ELR (cell line): ENCODE results near the gene NBPF11.
"Not testable (repeated sequence)": the region's sequence is repeated elsewhere in the genome, so short reads cannot be mapped to it uniquely, and the experiment has no call there.

ENCODE experiments used
- DNase-seq: peaks from one replicate; pipeline ENCODE4 v3.0.0-alpha.2; 2015; ENCODE audit warnings: low read depth

The NBPF11 gene

GRCh38 chr1:148150945-148151344 lies 1.1 kb downstream of the NBPF11 start:
- DNase-seq: peak; percentile 61

DNA sequence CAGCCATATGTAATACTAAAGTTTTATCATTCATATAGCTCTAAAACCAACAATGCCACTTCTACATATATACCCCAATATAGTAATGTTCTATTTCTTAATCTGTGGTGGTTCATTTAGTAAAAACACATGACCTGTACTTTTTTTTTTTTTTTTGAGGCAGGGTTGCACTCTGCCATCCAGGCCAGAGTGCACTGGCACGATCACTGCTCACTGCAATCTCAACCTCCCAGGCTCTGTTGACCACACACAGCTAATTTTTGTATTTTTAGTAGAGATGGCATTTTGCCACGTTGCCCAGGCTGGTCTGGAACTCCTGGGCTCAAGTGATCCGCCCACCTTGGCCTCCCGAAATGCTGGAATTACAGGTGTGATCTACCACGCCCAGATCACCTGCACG lies 2.1 kb downstream of the NBPF11 start:
- DNase-seq: not testable (repeated sequence)

GRCh38 chr1:148149050-148149815 lies 2.8 kb downstream of the NBPF11 start:
- not testable (repeated sequence) for DNase-seq

- DNase-seq: not testable (repeated sequence)
Measured at GRCh38 chr1:148147052-148147838, 4.8 kb downstream of the NBPF11 start.

DNA sequence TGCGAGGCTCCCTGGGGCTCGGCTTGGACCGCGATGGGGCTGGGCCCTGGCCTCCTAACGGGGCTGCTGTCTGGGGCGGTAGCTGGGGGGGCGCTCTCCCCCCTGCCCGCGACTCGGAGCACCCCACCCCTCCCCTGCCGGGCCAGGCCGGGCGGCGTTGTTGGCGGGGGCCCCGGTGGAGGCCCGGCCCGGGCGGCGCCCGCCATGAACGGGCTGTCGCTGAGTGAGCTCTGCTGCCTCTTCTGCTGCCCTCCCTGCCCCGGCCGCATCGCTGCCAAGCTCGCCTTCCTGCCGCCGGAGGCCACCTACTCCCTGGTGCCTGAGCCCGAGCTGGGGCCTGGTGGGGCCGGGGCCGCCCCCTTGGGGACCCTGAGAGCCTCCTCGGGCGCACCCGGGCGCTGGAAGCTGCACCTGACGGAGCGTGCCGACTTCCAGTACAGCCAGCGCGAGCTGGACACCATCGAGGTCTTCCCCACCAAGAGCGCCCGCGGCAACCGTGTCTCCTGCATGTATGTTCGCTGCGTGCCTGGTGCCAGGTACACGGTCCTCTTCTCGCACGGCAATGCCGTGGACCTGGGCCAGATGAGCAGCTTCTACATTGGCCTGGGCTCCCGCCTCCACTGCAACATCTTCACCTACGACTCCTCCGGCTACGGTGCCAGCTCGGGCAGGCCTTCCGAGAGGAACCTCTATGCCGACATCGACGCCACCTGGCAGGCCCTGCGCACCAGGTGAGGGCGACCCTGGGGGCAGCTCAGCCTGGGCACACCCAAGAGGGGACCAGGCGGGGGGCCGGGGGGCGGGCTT lies 5.7 kb downstream of the NBPF11 start:
- not testable (repeated sequence) for DNase-seq

DNA sequence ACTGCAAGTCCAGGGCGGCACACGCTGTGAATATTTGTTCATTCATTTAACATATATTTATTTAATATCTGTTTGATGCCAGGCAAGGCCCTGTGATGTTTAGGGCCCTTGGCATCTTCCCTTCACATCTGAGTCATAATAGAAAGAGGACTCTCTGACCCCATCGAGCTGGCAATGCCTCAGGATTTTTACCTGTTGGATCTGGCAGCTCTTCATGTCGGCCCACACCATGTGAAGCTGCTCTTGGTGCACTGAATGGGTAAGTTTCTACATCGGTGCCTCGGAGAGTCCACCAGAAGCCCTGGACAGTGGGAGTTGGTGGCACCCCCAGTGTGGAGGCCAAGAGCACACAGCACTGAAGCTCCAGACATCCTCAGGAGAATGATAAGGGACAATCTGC lies 8.9 kb downstream of the NBPF11 start:
- not testable (repeated sequence) for DNase-seq

- DNase-seq: not testable (repeated sequence)
Measured at GRCh38 chr1:148141936-148142335, 10.1 kb downstream of the NBPF11 start.

- not testable (repeated sequence) for DNase-seq
Measured at GRCh38 chr1:148138606-148139005, 13.5 kb downstream of the NBPF11 start.

DNA sequence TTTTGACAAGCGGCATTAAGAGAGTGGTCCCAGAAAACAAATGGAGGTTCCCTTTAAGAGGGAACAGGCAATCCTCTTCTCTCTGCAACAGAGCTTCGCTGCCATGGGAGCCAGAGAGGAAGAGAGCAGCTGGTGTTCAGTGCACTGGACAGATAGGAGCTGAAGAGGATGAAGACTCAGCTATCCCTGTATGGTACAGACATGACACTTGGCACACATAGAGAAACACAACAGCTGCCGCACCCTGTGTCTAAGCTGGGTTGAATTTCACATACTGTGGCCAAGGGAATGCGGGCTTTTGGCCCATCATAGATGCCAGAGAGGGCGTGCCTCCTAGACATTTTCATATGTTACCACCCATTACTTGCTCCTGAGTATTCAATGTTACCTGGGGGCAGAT lies 29.7 kb downstream of the NBPF11 start:
- not testable (repeated sequence) for DNase-seq

GRCh38 chr1:148120395-148120794 lies 31.7 kb downstream of the NBPF11 start:
- DNase-seq: peak; percentile 25

GRCh38 chr1:148095732-148096131 lies 56.3 kb downstream of the NBPF11 start:
- DNase-seq: not testable (repeated sequence)

DNA sequence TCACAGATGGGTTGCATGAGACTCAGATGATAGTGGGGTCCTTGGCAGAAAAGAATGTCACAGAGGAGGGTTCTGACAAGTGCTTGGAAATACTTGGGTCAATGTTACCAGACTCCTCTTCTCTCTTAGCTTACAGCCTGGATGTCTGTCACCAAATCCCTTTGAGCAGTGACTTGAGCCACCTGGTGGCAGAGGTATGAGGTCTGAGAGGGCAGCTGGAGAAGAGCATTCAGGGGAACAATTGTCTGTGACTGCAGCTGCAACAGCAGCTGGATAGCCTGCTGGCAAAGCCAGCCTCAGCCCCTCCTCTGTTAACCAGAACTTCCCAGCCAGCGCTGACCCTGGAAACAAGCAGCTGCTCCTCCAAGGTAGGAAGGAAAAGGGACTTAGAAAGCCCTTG lies 65.9 kb downstream of the NBPF11 start:
- not testable (repeated sequence) for DNase-seq

DNA sequence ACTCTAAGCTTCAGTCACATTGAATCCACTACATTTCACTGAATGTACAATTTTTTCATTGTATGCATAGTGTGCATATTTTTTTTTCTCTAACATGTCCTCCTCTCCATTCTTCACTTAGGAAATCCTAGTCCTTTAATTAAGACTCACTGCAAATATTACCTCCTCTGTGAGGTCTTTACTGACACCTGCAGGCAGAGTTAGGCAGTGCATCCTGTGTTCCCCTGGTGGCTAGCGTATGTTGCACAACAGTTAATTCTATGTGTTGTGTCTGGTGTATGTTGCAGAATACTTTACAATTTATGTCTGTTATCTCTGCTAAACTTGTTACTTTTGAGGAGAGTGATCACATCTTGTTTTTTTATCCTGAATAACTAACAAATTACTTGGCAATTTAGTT lies 70.9 kb downstream of the NBPF11 start:
- not testable (repeated sequence) for DNase-seq

DNA sequence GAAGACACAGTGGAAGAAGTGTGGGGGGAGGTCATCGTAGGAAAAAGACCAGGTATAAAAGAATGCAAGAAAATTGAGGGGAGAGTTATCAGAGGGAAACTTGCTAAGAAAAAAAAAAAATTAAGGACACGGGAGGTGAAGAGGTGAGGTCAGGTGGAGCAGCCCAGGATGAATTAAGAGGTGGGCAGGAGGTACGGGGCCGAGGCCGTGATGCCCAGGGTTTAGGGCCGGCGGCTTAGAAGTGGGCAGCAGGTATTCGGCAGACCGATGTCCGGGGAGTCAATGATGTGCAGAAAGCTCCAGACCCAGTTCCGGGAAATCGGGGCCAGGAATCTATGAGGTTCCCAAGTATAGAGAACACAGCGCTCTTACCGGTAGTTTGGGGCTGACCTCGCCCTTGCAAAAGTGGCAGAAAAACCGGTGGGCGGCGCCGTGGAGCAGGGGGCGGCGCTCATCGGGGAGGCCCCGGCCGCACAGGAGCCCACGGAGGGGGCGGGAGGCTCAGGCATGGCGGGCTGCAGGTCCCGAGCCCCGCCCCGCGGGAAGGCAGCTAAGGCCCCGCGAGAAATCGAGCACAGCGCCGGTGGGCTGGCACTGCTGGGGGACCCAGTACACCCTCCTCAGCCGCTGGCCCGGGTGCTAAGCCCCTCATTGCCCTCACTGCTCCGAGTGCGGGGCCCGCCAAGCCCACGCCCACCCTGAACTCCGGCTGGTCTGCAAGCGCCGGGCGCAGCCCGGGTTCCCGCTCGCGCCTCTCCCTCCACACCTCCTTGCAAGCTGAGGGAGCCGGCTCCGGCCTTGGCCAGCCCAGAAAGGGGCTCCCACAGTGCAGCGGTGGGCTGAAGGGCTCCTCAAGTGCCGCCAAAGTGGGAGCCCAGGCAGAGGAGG lies 73.2 kb downstream of the NBPF11 start:
- not testable (repeated sequence) for DNase-seq

GRCh38 chr1:148078090-148078489 lies 74.0 kb downstream of the NBPF11 start:
- not testable (repeated sequence) for DNase-seq

DNA sequence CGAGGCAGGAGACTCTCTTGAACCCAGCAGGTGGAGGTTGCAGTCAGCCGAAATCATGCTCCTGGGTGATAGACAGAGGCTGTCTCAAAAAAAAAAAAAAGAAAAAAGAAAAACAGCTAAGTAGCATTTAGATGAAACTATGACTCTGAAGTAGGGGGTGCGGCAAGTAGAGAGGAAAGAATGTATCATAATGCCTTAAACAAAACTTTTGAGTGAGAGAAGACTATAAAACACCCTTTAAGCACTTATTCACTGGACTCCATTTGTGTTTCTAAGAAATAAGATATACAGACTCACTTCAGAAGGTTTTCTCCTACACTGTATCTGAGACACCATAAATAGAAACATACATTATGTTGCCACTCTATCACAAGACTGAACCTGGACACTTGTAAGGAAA lies 74.6 kb downstream of the NBPF11 start:
- DNase-seq: not testable (repeated sequence)

DNA sequence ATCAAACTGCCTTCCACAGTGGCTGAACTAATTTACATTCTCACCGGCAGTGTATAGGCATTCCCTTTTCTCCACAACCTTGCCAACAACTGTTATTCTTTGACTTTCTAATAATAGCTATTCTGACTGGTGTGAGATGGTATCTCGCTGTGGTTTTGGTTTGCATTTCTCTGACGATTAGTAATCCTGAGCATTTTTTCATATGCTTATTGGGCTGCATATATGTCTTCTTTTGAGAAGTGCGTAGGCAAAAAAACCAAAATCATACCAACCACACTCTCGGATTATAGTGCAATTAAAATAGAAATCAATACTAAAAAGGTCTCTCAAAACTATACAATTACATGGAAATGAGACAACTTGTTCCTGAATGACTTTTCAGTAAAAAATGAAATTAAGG lies 78.7 kb downstream of the NBPF11 start:
- DNase-seq: not testable (repeated sequence)

- not testable (repeated sequence) for DNase-seq
Measured at GRCh38 chr1:148068606-148069005, 83.5 kb downstream of the NBPF11 start.

GRCh38 chr1:148068201-148068600 lies 83.9 kb downstream of the NBPF11 start:
- DNase-seq: not testable (repeated sequence)

DNA sequence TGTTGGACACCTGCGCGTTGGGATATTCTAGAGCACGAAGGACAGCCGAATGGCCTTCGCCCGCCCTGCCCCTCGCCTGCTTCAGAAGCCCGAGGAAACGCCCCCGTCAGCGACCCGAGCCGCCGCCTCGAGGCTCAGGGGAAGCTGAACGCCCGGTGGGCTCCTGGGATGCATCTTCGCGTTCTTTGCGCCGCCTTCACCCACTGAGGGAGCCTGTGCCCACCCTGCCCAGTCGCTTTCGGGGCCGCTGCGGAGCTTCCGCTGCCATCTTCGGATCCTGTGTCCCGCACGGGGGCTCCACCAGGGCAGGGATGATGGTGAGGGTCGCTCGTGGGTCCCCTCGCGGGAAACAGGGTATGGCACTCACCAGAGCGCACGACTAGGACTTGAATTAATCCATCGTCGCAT lies 91.8 kb downstream of the NBPF11 start:
- DNase-seq: not testable (repeated sequence)

GRCh38 chr1:148057384-148057783 lies 94.7 kb downstream of the NBPF11 start:
- DNase-seq: peak; percentile 24
